ENCODE results near the gene SYT17.

GRCh38 chr16:19186408-19186807, 18.4 kb downstream of the SYT17 start:
- TF ChIP-seq, protein P1, sequence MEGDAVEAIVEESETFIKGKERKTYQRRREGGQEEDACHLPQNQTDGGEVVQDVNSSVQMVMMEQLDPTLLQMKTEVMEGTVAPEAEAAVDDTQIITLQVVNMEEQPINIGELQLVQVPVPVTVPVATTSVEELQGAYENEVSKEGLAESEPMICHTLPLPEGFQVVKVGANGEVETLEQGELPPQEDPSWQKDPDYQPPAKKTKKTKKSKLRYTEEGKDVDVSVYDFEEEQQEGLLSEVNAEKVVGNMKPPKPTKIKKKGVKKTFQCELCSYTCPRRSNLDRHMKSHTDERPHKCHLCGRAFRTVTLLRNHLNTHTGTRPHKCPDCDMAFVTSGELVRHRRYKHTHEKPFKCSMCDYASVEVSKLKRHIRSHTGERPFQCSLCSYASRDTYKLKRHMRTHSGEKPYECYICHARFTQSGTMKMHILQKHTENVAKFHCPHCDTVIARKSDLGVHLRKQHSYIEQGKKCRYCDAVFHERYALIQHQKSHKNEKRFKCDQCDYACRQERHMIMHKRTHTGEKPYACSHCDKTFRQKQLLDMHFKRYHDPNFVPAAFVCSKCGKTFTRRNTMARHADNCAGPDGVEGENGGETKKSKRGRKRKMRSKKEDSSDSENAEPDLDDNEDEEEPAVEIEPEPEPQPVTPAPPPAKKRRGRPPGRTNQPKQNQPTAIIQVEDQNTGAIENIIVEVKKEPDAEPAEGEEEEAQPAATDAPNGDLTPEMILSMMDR (IDR thresholded peaks at IDR 0.05), result no peak
- no peak for TF ChIP-seq ZFX (IDR thresholded peaks at IDR 0.05; ENCODE audit: borderline replicate concordance)
